WTC11 (cell line): ENCODE results near the gene SMAD9. TPM values are rescaled to one million over a fixed set of nuclear protein-coding genes. Genes with fewer than 3 reads are reported as not detected.

Source experiments
- ATAC-seq: fragments of 200-7000 bp; cut with Tn5 transposase; 2 replicates; pipeline ENCODE4 v1.10.0; 2021; ENCODE audit warnings: mild to moderate bottlenecking, moderate library complexity
- CTCF ChIA-PET: fragments of 300-600 bp; sonication (Branson Sonifier 250); formaldehyde crosslinking; loops from one replicate; lab custom pipeline; 2021; ENCODE audit warnings: antibody characterized with exemption; lab: Charles Lee
- POLR2A ChIA-PET: fragments of 350-600 bp; sonication (Branson Sonifier 250); formaldehyde crosslinking; loops from one replicate; lab custom pipeline; 2021; ENCODE audit warnings: antibody characterized with exemption; lab: Charles Lee
- DNase-seq: peaks from one replicate; pipeline ENCODE4 v3.0.0; 2021; ENCODE audit warnings: low spot score
- H3K27ac Mint-ChIP-seq: 2 replicates; pipeline ENCODE4 v1.8.0; 2021; ENCODE audit warnings: mixed read lengths
- H3K27me3 Mint-ChIP-seq: 2 replicates; pipeline ENCODE4 v1.8.0; 2021; ENCODE audit warnings: low read depth, mild to moderate bottlenecking, moderate library complexity, mixed read lengths
- H3K36me3 Mint-ChIP-seq: 2 replicates; pipeline ENCODE4 v1.8.0; 2021; ENCODE audit warnings: mixed read lengths
- H3K4me1 Mint-ChIP-seq: 2 replicates; pipeline ENCODE4 v1.8.0; 2022; ENCODE audit warnings: mixed read lengths
- H3K4me3 Mint-ChIP-seq: 2 replicates; pipeline ENCODE4 v1.8.0; 2021; ENCODE audit warnings: mild to moderate bottlenecking, moderate library complexity, mixed read lengths
- H3K9me3 Mint-ChIP-seq: 2 replicates; pipeline ENCODE4 v1.8.0; 2021; ENCODE audit warnings: mixed read lengths
- CREM ChIP-seq: sonication (generic); formaldehyde crosslinking; IDR thresholded peaks from 2 replicates; pipeline ENCODE4 v1.8.1; 2022; ENCODE audit warnings: mild to moderate bottlenecking, missing genetic modification reagents, moderate library complexity
- ETV6 ChIP-seq: sonication (generic); formaldehyde crosslinking; IDR thresholded peaks from 2 replicates; pipeline ENCODE4 v1.8.1; 2022; ENCODE audit warnings: mild to moderate bottlenecking, missing genetic modification reagents
- FOXK1 ChIP-seq: sonication (generic); formaldehyde crosslinking; IDR thresholded peaks from 2 replicates; pipeline ENCODE4 v1.8.0; 2022; ENCODE audit warnings: mild to moderate bottlenecking, moderate library complexity, missing genetic modification reagents
- IRF2 ChIP-seq: sonication (generic); formaldehyde crosslinking; IDR thresholded peaks from 2 replicates; pipeline ENCODE4 v1.8.0; 2022; ENCODE audit warnings: low read depth, missing genetic modification reagents, borderline replicate concordance
- NFE2L1 ChIP-seq: sonication (generic); formaldehyde crosslinking; IDR thresholded peaks from 2 replicates; pipeline ENCODE4 v1.8.1; 2023; ENCODE audit warnings: missing genetic modification reagents
- NFYB ChIP-seq: sonication (generic); formaldehyde crosslinking; conservative IDR thresholded peaks from 2 replicates; pipeline ENCODE4 v1.8.0; 2022; ENCODE audit warnings: low read depth, missing genetic modification reagents
- NR3C1 ChIP-seq: sonication (generic); formaldehyde crosslinking; conservative IDR thresholded peaks from 2 replicates; pipeline ENCODE4 v1.8.1; 2023; ENCODE audit warnings: low read depth, mild to moderate bottlenecking, missing genetic modification reagents
- RELA ChIP-seq: sonication (generic); formaldehyde crosslinking; IDR thresholded peaks from 2 replicates; pipeline ENCODE4 v1.8.1; 2022; ENCODE audit warnings: missing genetic modification reagents, mild to moderate bottlenecking, borderline replicate concordance
- TCF7 ChIP-seq: sonication (generic); formaldehyde crosslinking; IDR thresholded peaks from 2 replicates; pipeline ENCODE4 v1.8.0; 2022; ENCODE audit warnings: mild to moderate bottlenecking, low read depth, missing genetic modification reagents, moderate library complexity
- ZNF138 ChIP-seq: sonication (generic); formaldehyde crosslinking; conservative IDR thresholded peaks from 2 replicates; pipeline ENCODE4 v1.8.1; 2022; ENCODE audit warnings: mild to moderate bottlenecking, moderate library complexity, missing genetic modification reagents
- ZNF317 ChIP-seq: sonication (generic); formaldehyde crosslinking; IDR thresholded peaks from 2 replicates; pipeline ENCODE4 v1.8.1; 2023; ENCODE audit warnings: low read depth, mild to moderate bottlenecking, moderate library complexity, missing genetic modification reagents, borderline replicate concordance
- total RNA-seq: library from RNA; stranded (reverse); gene quantifications from 3 replicates; pipeline ENCODE4 v1.2.3, GENCODE V29; 2021
- TF ChIP-seq, protein P1 (sequence below): sonication (generic); formaldehyde crosslinking; IDR thresholded peaks from 2 replicates; pipeline ENCODE4 v1.8.1; 2022; ENCODE audit warnings: missing genetic modification reagents, borderline replicate concordance
- TF ChIP-seq, protein P2 (sequence below): sonication (generic); formaldehyde crosslinking; IDR thresholded peaks from 2 replicates; pipeline ENCODE4 v1.8.1; 2023; ENCODE audit warnings: mild to moderate bottlenecking, missing genetic modification reagents, borderline replicate concordance
- TF ChIP-seq, protein P3 (sequence below): fragments of 200-600 bp; IDR thresholded peaks from 2 replicates; pipeline ENCODE4 v1.8.0; 2022; ENCODE audit warnings: antibody characterized with exemption
- TF ChIP-seq, protein P4 (sequence below): fragments of 250-450 bp; sonication (Bioruptor Pico); IDR thresholded peaks from 2 replicates; pipeline ENCODE4 v1.9.0; 2021; ENCODE audit warnings: mild to moderate bottlenecking
- TF ChIP-seq, protein P5 (sequence below): sonication (generic); formaldehyde crosslinking; IDR thresholded peaks from 2 replicates; pipeline ENCODE4 v1.8.1; 2023; ENCODE audit warnings: mild to moderate bottlenecking, missing genetic modification reagents, moderate library complexity
- TF ChIP-seq, protein P6 (sequence below): sonication (generic); formaldehyde crosslinking; IDR thresholded peaks from 2 replicates; pipeline ENCODE4 v1.8.1; 2023; ENCODE audit warnings: mild to moderate bottlenecking, moderate library complexity, missing genetic modification reagents
- TF ChIP-seq, protein P7 (sequence below): sonication (generic); formaldehyde crosslinking; IDR thresholded peaks from 2 replicates; pipeline ENCODE4 v1.8.1; 2022; ENCODE audit warnings: low read depth, missing genetic modification reagents, borderline replicate concordance

Gene SMAD9
- total RNA-seq, 1 experiment from 2014 or later = 1.2 TPM

DNA sequence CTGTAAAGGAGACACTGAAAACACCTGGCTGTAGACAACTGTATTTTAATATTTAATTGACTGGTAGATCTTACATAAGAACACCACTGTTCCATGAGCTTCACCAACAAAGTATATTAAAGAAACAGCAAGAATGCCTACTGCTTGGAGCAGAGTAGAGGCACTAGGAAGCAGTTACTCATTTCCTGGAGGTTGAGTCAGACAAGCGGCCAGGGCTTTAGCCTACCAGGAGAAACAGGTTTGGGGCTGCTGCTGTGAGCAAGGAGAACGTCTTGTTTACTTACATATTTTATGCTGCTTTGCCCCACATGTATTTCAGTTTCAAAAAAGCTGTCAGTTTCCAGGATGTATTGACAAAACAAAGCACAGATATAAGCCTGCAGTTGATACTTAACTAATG lies 45.7 kb upstream of the SMAD9 start (continued):
- no peak for TF ChIP-seq NFE2L1 (CRISPR knock-in tag)

DNA sequence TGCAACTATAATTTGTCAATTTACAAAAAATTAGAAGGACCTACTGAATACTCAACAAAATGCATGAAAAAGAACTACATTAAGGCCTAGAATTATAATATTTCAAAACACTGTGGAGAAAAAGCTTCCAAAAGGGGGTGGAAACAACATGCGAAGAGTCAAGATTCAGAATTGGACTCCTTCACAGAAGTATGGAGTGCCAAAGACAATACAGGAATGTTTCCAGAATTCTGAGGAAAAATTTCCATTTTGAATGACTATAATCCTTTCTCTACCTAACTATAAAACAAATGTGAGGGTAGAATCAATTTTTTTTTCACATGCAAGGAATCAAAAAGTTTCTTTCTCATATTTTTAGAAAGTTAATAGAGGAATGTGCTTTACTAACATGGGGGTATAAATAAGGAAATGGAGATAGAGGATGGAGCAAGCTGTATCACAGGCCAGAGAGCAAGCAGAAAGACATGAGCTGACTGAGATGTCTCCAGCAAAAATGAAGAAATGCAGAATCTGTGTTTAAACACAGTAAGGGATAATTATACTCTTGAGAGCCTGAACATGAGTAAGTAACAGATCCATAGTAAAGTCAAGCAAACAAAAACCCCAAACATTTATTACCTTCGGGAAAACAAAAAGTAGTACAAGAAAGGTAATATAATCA lies 39.5 kb upstream of the SMAD9 start:
- Mint-ChIP-seq H3K36me3 (peaks cover 20% of the 10 kb centered on the region), H3K4me1 (peaks cover 6% of the 10 kb centered on the region), H3K4me3 (no peak overlapping the region), H3K27ac (no peak overlapping the region), H3K27me3 (no peaks in the 10 kb centered on the region), H3K9me3 (no peaks in the 10 kb centered on the region)
- ChIA-PET POLR2A (interaction anchor here (1.2 kb wide), 1 partner anchor 10 kb away, joined by 3 read pairs; no protein-coding TSS in a partner anchor), CTCF (interaction anchor here (1.1 kb wide), 1 partner anchor 109 kb away, joined by 3 read pairs; no protein-coding TSS in a partner anchor)
- TF ChIP-seq, protein P1, sequence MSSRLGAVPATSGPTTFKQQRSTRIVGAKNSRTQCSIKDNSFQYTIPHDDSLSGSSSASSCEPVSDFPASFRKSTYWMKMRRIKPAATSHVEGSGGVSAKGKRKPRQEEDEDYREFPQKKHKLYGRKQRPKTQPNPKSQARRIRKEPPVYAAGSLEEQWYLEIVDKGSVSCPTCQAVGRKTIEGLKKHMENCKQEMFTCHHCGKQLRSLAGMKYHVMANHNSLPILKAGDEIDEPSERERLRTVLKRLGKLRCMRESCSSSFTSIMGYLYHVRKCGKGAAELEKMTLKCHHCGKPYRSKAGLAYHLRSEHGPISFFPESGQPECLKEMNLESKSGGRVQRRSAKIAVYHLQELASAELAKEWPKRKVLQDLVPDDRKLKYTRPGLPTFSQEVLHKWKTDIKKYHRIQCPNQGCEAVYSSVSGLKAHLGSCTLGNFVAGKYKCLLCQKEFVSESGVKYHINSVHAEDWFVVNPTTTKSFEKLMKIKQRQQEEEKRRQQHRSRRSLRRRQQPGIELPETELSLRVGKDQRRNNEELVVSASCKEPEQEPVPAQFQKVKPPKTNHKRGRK = no peak
- TF ChIP-seq, protein P2, sequence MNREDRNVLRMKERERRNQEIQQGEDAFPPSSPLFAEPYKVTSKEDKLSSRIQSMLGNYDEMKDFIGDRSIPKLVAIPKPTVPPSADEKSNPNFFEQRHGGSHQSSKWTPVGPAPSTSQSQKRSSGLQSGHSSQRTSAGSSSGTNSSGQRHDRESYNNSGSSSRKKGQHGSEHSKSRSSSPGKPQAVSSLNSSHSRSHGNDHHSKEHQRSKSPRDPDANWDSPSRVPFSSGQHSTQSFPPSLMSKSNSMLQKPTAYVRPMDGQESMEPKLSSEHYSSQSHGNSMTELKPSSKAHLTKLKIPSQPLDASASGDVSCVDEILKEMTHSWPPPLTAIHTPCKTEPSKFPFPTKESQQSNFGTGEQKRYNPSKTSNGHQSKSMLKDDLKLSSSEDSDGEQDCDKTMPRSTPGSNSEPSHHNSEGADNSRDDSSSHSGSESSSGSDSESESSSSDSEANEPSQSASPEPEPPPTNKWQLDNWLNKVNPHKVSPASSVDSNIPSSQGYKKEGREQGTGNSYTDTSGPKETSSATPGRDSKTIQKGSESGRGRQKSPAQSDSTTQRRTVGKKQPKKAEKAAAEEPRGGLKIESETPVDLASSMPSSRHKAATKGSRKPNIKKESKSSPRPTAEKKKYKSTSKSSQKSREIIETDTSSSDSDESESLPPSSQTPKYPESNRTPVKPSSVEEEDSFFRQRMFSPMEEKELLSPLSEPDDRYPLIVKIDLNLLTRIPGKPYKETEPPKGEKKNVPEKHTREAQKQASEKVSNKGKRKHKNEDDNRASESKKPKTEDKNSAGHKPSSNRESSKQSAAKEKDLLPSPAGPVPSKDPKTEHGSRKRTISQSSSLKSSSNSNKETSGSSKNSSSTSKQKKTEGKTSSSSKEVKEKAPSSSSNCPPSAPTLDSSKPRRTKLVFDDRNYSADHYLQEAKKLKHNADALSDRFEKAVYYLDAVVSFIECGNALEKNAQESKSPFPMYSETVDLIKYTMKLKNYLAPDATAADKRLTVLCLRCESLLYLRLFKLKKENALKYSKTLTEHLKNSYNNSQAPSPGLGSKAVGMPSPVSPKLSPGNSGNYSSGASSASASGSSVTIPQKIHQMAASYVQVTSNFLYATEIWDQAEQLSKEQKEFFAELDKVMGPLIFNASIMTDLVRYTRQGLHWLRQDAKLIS (CRISPR knock-in tag) = no peak
- TF ChIP-seq, protein P3, sequence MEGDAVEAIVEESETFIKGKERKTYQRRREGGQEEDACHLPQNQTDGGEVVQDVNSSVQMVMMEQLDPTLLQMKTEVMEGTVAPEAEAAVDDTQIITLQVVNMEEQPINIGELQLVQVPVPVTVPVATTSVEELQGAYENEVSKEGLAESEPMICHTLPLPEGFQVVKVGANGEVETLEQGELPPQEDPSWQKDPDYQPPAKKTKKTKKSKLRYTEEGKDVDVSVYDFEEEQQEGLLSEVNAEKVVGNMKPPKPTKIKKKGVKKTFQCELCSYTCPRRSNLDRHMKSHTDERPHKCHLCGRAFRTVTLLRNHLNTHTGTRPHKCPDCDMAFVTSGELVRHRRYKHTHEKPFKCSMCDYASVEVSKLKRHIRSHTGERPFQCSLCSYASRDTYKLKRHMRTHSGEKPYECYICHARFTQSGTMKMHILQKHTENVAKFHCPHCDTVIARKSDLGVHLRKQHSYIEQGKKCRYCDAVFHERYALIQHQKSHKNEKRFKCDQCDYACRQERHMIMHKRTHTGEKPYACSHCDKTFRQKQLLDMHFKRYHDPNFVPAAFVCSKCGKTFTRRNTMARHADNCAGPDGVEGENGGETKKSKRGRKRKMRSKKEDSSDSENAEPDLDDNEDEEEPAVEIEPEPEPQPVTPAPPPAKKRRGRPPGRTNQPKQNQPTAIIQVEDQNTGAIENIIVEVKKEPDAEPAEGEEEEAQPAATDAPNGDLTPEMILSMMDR = no peak
- no peak for TF ChIP-seq TCF7 (CRISPR knock-in tag)
- no peak for TF ChIP-seq NFYB (CRISPR knock-in tag)
- no peak for TF ChIP-seq ETV6
- ATAC-seq = no peak
- DNase-seq = no peak

DNA sequence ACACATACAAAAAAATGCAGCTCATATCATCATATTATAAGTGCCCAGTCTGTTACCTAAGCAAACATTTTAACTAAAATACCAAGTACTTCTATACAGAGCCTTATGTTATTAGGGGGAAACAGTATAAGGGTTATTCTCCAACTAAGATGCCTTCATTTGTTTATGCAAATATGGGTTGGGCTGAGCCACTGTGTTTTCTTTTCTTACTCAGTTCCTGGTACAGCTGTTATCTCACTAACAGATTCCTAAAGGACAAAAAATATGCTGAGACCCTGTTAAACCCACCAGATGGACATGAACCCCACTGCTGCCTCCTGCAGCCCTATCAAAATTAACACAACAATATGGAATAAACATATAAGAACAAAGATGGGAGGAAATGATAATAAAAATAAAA lies 34.5 kb upstream of the SMAD9 start:
- H3K36me3 Mint-ChIP-seq = 0 out of 2 replicates have a peak, but pooled peaks cover 7% of the 10 kb centered on the region
- H3K4me1 Mint-ChIP-seq = peaks cover 7% of the 10 kb centered on the region
- ATAC-seq (no peak), DNase-seq (no peak)
- no peak overlapping the region for H3K4me3 Mint-ChIP-seq
- no peak overlapping the region for H3K27ac Mint-ChIP-seq
- POLR2A ChIA-PET = no interaction called here
- CTCF ChIA-PET = no interaction called here
- H3K27me3 Mint-ChIP-seq = no peaks in the 10 kb centered on the region
- no peaks in the 10 kb centered on the region for H3K9me3 Mint-ChIP-seq
- no peak for TF ChIP-seq IRF2 (CRISPR knock-in tag)
- TF ChIP-seq, protein P4, sequence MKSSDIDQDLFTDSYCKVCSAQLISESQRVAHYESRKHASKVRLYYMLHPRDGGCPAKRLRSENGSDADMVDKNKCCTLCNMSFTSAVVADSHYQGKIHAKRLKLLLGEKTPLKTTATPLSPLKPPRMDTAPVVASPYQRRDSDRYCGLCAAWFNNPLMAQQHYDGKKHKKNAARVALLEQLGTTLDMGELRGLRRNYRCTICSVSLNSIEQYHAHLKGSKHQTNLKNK (CRISPR knock-in tag) = no peak
- TF ChIP-seq NR3C1 (CRISPR knock-in tag) = no peak
- no peak for TF ChIP-seq ZNF317 (CRISPR knock-in tag)
- TF ChIP-seq, protein P5, sequence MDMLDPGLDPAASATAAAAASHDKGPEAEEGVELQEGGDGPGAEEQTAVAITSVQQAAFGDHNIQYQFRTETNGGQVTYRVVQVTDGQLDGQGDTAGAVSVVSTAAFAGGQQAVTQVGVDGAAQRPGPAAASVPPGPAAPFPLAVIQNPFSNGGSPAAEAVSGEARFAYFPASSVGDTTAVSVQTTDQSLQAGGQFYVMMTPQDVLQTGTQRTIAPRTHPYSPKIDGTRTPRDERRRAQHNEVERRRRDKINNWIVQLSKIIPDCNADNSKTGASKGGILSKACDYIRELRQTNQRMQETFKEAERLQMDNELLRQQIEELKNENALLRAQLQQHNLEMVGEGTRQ (CRISPR knock-in tag) = no peak
- no peak for TF ChIP-seq CREM
- TF ChIP-seq, protein P6, sequence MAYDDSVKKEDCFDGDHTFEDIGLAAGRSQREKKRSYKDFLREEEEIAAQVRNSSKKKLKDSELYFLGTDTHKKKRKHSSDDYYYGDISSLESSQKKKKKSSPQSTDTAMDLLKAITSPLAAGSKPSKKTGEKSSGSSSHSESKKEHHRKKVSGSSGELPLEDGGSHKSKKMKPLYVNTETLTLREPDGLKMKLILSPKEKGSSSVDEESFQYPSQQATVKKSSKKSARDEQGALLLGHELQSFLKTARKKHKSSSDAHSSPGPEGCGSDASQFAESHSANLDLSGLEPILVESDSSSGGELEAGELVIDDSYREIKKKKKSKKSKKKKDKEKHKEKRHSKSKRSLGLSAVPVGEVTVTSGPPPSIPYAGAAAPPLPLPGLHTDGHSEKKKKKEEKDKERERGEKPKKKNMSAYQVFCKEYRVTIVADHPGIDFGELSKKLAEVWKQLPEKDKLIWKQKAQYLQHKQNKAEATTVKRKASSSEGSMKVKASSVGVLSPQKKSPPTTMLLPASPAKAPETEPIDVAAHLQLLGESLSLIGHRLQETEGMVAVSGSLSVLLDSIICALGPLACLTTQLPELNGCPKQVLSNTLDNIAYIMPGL = no peak
- TF ChIP-seq RELA (CRISPR knock-in tag) = no peak
- TF ChIP-seq ZNF138 (CRISPR knock-in tag) = no peak
- TF ChIP-seq, protein P7, sequence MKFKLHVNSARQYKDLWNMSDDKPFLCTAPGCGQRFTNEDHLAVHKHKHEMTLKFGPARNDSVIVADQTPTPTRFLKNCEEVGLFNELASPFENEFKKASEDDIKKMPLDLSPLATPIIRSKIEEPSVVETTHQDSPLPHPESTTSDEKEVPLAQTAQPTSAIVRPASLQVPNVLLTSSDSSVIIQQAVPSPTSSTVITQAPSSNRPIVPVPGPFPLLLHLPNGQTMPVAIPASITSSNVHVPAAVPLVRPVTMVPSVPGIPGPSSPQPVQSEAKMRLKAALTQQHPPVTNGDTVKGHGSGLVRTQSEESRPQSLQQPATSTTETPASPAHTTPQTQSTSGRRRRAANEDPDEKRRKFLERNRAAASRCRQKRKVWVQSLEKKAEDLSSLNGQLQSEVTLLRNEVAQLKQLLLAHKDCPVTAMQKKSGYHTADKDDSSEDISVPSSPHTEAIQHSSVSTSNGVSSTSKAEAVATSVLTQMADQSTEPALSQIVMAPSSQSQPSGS (CRISPR knock-in tag) = no peak
- TF ChIP-seq FOXK1 = no peak
